HCT116 (cell line): ENCODE measurements around the gene ZNF536. TPM values are rescaled to one million over a fixed set of nuclear protein-coding genes. Genes with fewer than 3 reads are reported as not detected.

ENCODE experiments used
- ATAC-seq: fragments of 200-7000 bp; cut with Tn5 transposase; 2 replicates; pipeline ENCODE4 v1.9.1; 2020; ENCODE audit warnings: mild to moderate bottlenecking, moderate library complexity
- BruUV-seq: library from RNA; stranded (reverse); fragments of 400-500 nt; replicated peaks from 2 replicates; lab custom pipeline; 2021; lab: Mats Ljungman, UMichigan
- CTCF ChIA-PET: fragments of 300-600 bp; sonication (Branson Sonifier 250); formaldehyde crosslinking; loops from one replicate; lab custom pipeline; 2021; ENCODE audit warnings: antibody characterized with exemption; lab: Charles Lee
- POLR2A ChIA-PET: fragments of 300-600, 350-600 bp; sonication (Branson Sonifier 250); formaldehyde crosslinking; loops from one replicate; lab custom pipeline; 2021; ENCODE audit warnings: antibody characterized with exemption; lab: Charles Lee
- RAD21 ChIA-PET, 2 experiments: fragments of 300-600 bp; sonication (Branson Sonifier 250); formaldehyde crosslinking; loops; one replicate each; lab custom pipeline; 2023; ENCODE audit warnings: low total read pairs in 2 of 2; ENCODE audit not compliant: uncharacterized antibody in 2 of 2, unreplicated experiment in 2 of 2, low non-redundant PET in 1 of 2; lab: Charles Lee
- DNase-seq: peaks from one replicate; pipeline ENCODE4 v3.0.0-alpha.2; 2010; ENCODE audit warnings: low read depth, low spot score
- H2AFZ ChIP-seq: fragments of 200-600 bp; shearing (Covaris generic), sonication (generic); 2 replicates; pipeline ENCODE4 v1.6.1; 2017; ENCODE audit warnings: low read depth, mixed run types, mixed read lengths, antibody characterized with exemption, low read length; ENCODE audit not compliant: poor library complexity, severe bottlenecking
- H3K27ac ChIP-seq: 2 replicates; pipeline ENCODE4 v1.5.1; 2012; ENCODE audit warnings: low read depth, low read length
- H3K27me3 ChIP-seq: fragments of 200-600 bp; sonication (generic); 2 replicates; pipeline ENCODE4 v1.6.1; 2016; ENCODE audit warnings: mixed run types, low read length, mixed read lengths; ENCODE audit not compliant: insufficient read depth
- H3K36me3 ChIP-seq, 2 experiments: fragments of 200-500 bp in 1 of 2; fragments of 200-600 bp in 1 of 2; sonication (Bioruptor generic) in 1 of 2; sonication (generic) in 1 of 2; 2 replicates each; pipeline versions ENCODE4 v1.5.1 to v1.6.1; 2014 to 2016; ENCODE audit warnings: low read length in 2 of 2, inconsistent platforms in 1 of 2, mixed read lengths in 1 of 2, mixed run types in 1 of 2; ENCODE audit not compliant: insufficient read depth in 2 of 2, control insufficient read depth in 1 of 2
- H3K4me1 ChIP-seq, 2 experiments: fragments of 200-600 bp in 1 of 2; sonication (generic) in 1 of 2; 2 replicates each; pipeline versions ENCODE4 v1.5.1 to v1.6.1; 2012 to 2017; ENCODE audit warnings: low read length in 2 of 2, inconsistent platforms in 1 of 2, mild to moderate bottlenecking in 1 of 2, mixed read lengths in 1 of 2, mixed run types in 1 of 2, moderate library complexity in 1 of 2; ENCODE audit not compliant: insufficient read depth in 2 of 2, control insufficient read depth in 1 of 2
- H3K4me2 ChIP-seq: fragments of 200-600 bp; sonication (generic); 2 replicates; pipeline ENCODE4 v1.6.1; 2017; ENCODE audit warnings: mixed run types, low read length, mixed read lengths
- H3K4me3 ChIP-seq, 2 experiments: fragments of 200-600 bp in 1 of 2; sonication (generic) in 1 of 2; replicated peaks in 1 of 2; 2 replicates each; pipeline ENCODE4 v1.5.1; 2011 to 2016; ENCODE audit warnings: low read length in 2 of 2, control low read depth in 1 of 2, low read depth in 1 of 2, mild to moderate bottlenecking in 1 of 2, mixed read lengths in 1 of 2, mixed run types in 1 of 2
- H3K79me2 ChIP-seq: fragments of 200-600 bp; sonication (generic); 2 replicates; pipeline ENCODE4 v1.6.1; 2017; ENCODE audit warnings: mild to moderate bottlenecking, mixed run types, low read length, moderate library complexity, mixed read lengths; ENCODE audit not compliant: insufficient read depth
- H3K9ac ChIP-seq: fragments of 200-600 bp; sonication (generic); 2 replicates; pipeline ENCODE4 v1.6.1; 2016; ENCODE audit warnings: low read length, mixed read lengths
- H3K9me2 ChIP-seq: fragments of 200-600 bp; sonication (generic), shearing (Covaris generic); 2 replicates; pipeline ENCODE4 v1.6.1; 2017; ENCODE audit warnings: mixed run types, mild to moderate bottlenecking, moderate library complexity; ENCODE audit not compliant: insufficient read depth
- H3K9me3 ChIP-seq, 2 experiments: fragments of 200-500 bp in 1 of 2; fragments of 200-600 bp in 1 of 2; sonication (Bioruptor generic) in 1 of 2; sonication (generic) in 1 of 2; 2 replicates each; pipeline ENCODE4 v1.6.1; 2014 to 2017; ENCODE audit warnings: low read length in 2 of 2, mixed read lengths in 2 of 2, inconsistent platforms in 1 of 2, low read depth in 1 of 2, mild to moderate bottlenecking in 1 of 2, mixed run types in 1 of 2, moderate library complexity in 1 of 2; ENCODE audit not compliant: control insufficient read depth in 1 of 2, insufficient read depth in 1 of 2
- H4K20me1 ChIP-seq: fragments of 200-600 bp; sonication (generic), shearing (Covaris generic); 2 replicates; pipeline ENCODE4 v1.6.1; 2017; ENCODE audit warnings: mixed run types, mild to moderate bottlenecking, moderate library complexity; ENCODE audit not compliant: insufficient read depth
- CBX3 ChIP-seq: IDR thresholded peaks from 2 replicates; pipeline ENCODE4 v1.6.1; 2012; ENCODE audit warnings: low read depth
- CEBPB ChIP-seq: IDR thresholded peaks from 2 replicates; pipeline ENCODE4 v1.6.1; 2012; ENCODE audit warnings: low read depth
- MAX ChIP-seq: IDR thresholded peaks from 2 replicates; pipeline ENCODE4 v1.6.1; 2012
- RAD21 ChIP-seq: IDR thresholded peaks from 2 replicates; pipeline ENCODE4 v1.6.1; 2012; ENCODE audit warnings: low read depth, mild to moderate bottlenecking
- REST ChIP-seq: IDR thresholded peaks from 2 replicates; pipeline ENCODE4 v1.6.1; 2012; ENCODE audit warnings: low read depth
- SIN3A ChIP-seq: IDR thresholded peaks from 2 replicates; pipeline ENCODE4 v1.6.1; 2012; ENCODE audit warnings: low read depth
- SRF ChIP-seq: IDR thresholded peaks from 2 replicates; pipeline ENCODE4 v1.6.1; 2012; ENCODE audit warnings: low read depth
- TCF7L2 ChIP-seq: IDR thresholded peaks from 2 replicates; pipeline ENCODE4 v1.7.0; 2011; ENCODE audit warnings: borderline replicate concordance, inconsistent platforms; ENCODE audit not compliant: insufficient read depth, insufficient read length; ENCODE audit errors: extremely low read depth
- ZNF274 ChIP-seq: fragments of 200-500 bp; sonication (Bioruptor generic); IDR thresholded peaks from 2 replicates; pipeline ENCODE4 v1.6.1; 2014; ENCODE audit warnings: mild to moderate bottlenecking, low read depth, low read length, inconsistent platforms
- intact Hi-C: fragments of 100-400 bp; cut with micrococcal nuclease; formaldehyde crosslinking; loops from 2 replicates; pipeline ENCODE4 v1.10.0; 2022
- total RNA-seq: library from RNA; stranded (reverse); gene quantifications from one replicate; pipeline ENCODE4 v1.2.1, GENCODE V29; 2021; ENCODE audit not compliant: unreplicated experiment

Gene ZNF536
- total RNA-seq, 1 experiment from 2014 or later: not detected

GRCh38 chr19:30564551-30565011 lies 192.4 kb downstream of the ZNF536 start:
- CTCF ChIA-PET: no interaction called here
- RAD21 ChIA-PET: no interaction called here
- TF ChIP-seq REST (no peak), SIN3A (no peak), SRF (no peak), CEBPB (no peak), TCF7L2 (no peak)
- TF ChIP-seq, all 23 proteins: peak for 0
- Histone ChIP-seq H3K9ac (no peak overlapping the region), H3K4me3 (no peak overlapping the region), H3K4me1 (no peaks in the 10 kb centered on the region), H3K27me3 (no peaks in the 10 kb centered on the region), H3K9me3 (no peaks in the 10 kb centered on the region), H3K4me2 (no peak overlapping the region), H3K27ac (no peak overlapping the region), H3K79me2 (no peaks in the 10 kb centered on the region), H3K9me2 (no peaks in the 10 kb centered on the region), H3K36me3 (no peaks in the 10 kb centered on the region), H2AFZ (no peak overlapping the region), H4K20me1 (no peaks in the 10 kb centered on the region)
- intact Hi-C loops: no loop called here
- POLR2A ChIA-PET: no interaction called here
- BruUV-seq: no TSS peak
- no peak for ATAC-seq
- DNase-seq: no peak

- H3K4me1 ChIP-seq: no peaks in the 10 kb centered on the region
- RAD21 ChIA-PET: no interaction called here
- BruUV-seq: no TSS peak
- no peak for TF ChIP-seq CBX3
- TF ChIP-seq RAD21: no peak
- TF ChIP-seq MAX: no peak
- no peak for TF ChIP-seq ZNF274
- no peak for TF ChIP-seq REST
- DNase-seq (no peak), ATAC-seq (no peak)
- intact Hi-C loops: no loop called here
- H3K9me2 ChIP-seq: no peaks in the 10 kb centered on the region
- no peak overlapping the region for H3K4me3 ChIP-seq
- H2AFZ ChIP-seq: no peak overlapping the region
- no peak overlapping the region for H3K27ac ChIP-seq
- no peaks in the 10 kb centered on the region for H3K27me3 ChIP-seq
- H3K9me3 ChIP-seq: no peaks in the 10 kb centered on the region
- no peaks in the 10 kb centered on the region for H3K36me3 ChIP-seq
- POLR2A ChIA-PET: no interaction called here
- H4K20me1 ChIP-seq: no peaks in the 10 kb centered on the region
- H3K79me2 ChIP-seq: no peaks in the 10 kb centered on the region
- H3K9ac ChIP-seq: no peak overlapping the region
- CTCF ChIA-PET: no interaction called here
- no peak overlapping the region for H3K4me2 ChIP-seq
These were observed 193.5 kb downstream of the ZNF536 start for GRCh38 chr19:30565636-30566035.
